ENCODE data around the gene COL6A6. TPM values are rescaled to one million over a fixed set of nuclear protein-coding genes. Genes with fewer than 3 reads are reported as not detected.

The COL6A6 gene
- polyA plus RNA-seq, 1 donor (not counting 4 experiments of a cell fraction or from before 2014, with no cell fraction given): not detected

DNA sequence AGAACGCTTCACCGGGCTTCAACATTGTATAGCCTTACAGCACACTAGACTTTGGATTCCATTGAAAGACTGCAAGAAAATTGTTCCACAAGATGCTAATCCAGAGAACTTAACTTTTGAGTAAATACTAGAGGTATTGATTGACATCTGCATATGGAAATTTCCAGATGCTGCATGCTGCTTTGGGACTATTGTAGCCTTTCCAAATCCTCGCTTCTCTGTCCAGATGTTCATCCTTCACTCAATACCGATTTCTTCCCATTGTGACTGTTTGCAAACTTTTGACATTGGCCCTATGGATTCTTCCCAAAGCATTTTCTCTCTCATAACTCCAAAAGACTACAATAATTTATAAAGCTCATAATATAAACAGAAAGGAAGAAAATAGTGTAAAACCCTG is 41.4 kb downstream of the COL6A6 start:
- FAIRE-seq: no peak
- no peak overlapping the region for H3K4me3 ChIP-seq (ENCODE audit: control insufficient read depth in 2 of 3, extremely low read depth in 1 of 3, insufficient read depth in 2 of 3, low read depth in 1 of 3, low read length in 3 of 3)
- no peaks in the 10 kb centered on the region for H3K4me1 ChIP-seq (ENCODE audit: control insufficient read depth, extremely low read depth, insufficient read depth, low read length)
- no peak overlapping the region for H3K9ac ChIP-seq (ENCODE audit: control insufficient read depth, extremely low read depth, insufficient read depth, low read length)
- no peak overlapping the region for H3K27ac ChIP-seq (ENCODE audit: control insufficient read depth, insufficient read depth, low read length)
- no peak overlapping the region for H3K4me2 ChIP-seq (ENCODE audit: control insufficient read depth, extremely low read depth, insufficient read depth, low read depth, low read length)
- no peaks in the 10 kb centered on the region for H4K20me1 ChIP-seq (ENCODE audit: control insufficient read depth, extremely low read depth, insufficient read depth, low read length)
- dilution Hi-C loops (cut with MboI; ENCODE audit: extremely low pct_ligation_motif_present, low sequenced_read_pairs): no loop called here
- no peak for DNase-seq (ENCODE audit: low read depth, low spot score)
- no peaks in the 10 kb centered on the region for H3K27me3 ChIP-seq (ENCODE audit: control insufficient read depth, extremely low read depth, insufficient read depth, low read length)
- H3K9me3 ChIP-seq (ENCODE audit: control insufficient read depth, low read depth, low read length): no peaks in the 10 kb centered on the region
- no peaks in the 10 kb centered on the region for H3K79me2 ChIP-seq (ENCODE audit: control insufficient read depth, insufficient read depth, low read length)
- no peak for TF ChIP-seq EZH2 (IDR thresholded peaks at IDR 0.05; ENCODE audit: low read length)
- TF ChIP-seq, protein P1, sequence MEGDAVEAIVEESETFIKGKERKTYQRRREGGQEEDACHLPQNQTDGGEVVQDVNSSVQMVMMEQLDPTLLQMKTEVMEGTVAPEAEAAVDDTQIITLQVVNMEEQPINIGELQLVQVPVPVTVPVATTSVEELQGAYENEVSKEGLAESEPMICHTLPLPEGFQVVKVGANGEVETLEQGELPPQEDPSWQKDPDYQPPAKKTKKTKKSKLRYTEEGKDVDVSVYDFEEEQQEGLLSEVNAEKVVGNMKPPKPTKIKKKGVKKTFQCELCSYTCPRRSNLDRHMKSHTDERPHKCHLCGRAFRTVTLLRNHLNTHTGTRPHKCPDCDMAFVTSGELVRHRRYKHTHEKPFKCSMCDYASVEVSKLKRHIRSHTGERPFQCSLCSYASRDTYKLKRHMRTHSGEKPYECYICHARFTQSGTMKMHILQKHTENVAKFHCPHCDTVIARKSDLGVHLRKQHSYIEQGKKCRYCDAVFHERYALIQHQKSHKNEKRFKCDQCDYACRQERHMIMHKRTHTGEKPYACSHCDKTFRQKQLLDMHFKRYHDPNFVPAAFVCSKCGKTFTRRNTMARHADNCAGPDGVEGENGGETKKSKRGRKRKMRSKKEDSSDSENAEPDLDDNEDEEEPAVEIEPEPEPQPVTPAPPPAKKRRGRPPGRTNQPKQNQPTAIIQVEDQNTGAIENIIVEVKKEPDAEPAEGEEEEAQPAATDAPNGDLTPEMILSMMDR (optimal IDR thresholded peaks at IDR 0.05 in 1 of 3, IDR thresholded peaks at IDR 0.05 in 1 of 3, conservative IDR thresholded peaks at IDR 0.05 in 1 of 3; ENCODE audit: extremely low read depth in 1 of 3, insufficient read depth in 2 of 3, low read length in 3 of 3): no peak
- H3K9me1 ChIP-seq (ENCODE audit: control insufficient read depth, extremely low read depth, insufficient read depth, low read length): no peaks in the 10 kb centered on the region
- no peaks in the 10 kb centered on the region for H3K36me3 ChIP-seq (ENCODE audit: control insufficient read depth in 2 of 2, extremely low read depth in 1 of 2, insufficient read depth in 2 of 2, low read length in 2 of 2)
- no peak overlapping the region for H2AFZ ChIP-seq (ENCODE audit: control insufficient read depth, low read length)

DNA sequence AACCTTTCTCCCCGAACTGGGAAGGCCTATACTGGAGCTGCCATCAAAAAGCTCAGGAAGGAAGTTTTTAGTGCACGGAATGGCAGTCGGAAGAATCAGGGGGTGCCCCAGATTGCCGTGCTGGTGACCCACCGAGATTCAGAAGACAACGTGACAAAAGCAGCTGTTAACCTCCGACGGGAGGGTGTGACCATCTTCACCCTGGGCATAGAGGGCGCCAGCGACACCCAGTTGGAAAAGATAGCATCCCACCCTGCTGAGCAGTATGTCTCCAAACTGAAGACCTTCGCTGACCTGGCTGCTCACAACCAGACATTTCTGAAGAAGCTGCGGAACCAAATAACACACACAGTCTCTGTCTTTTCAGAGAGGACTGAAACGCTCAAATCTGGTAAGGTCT is 48.2 kb downstream of the COL6A6 start:
- Histone ChIP-seq H3K27ac (ENCODE audit: control insufficient read depth, insufficient read depth, low read length) (no peak overlapping the region), H3K4me1 (ENCODE audit: control insufficient read depth, extremely low read depth, insufficient read depth, low read length) (no peaks in the 10 kb centered on the region), H3K27me3 (ENCODE audit: control insufficient read depth, extremely low read depth, insufficient read depth, low read length) (no peaks in the 10 kb centered on the region), H3K79me2 (ENCODE audit: control insufficient read depth, insufficient read depth, low read length) (no peaks in the 10 kb centered on the region), H3K4me2 (ENCODE audit: control insufficient read depth, extremely low read depth, insufficient read depth, low read depth, low read length) (no peak overlapping the region), H2AFZ (ENCODE audit: control insufficient read depth, low read length) (no peak overlapping the region), H3K9ac (ENCODE audit: control insufficient read depth, extremely low read depth, insufficient read depth, low read length) (no peak overlapping the region), H3K36me3 (ENCODE audit: control insufficient read depth in 2 of 2, extremely low read depth in 1 of 2, insufficient read depth in 2 of 2, low read length in 2 of 2) (no peaks in the 10 kb centered on the region), H3K9me3 (ENCODE audit: control insufficient read depth, low read depth, low read length) (no peaks in the 10 kb centered on the region), H4K20me1 (ENCODE audit: control insufficient read depth, extremely low read depth, insufficient read depth, low read length) (no peaks in the 10 kb centered on the region), H3K4me3 (ENCODE audit: control insufficient read depth in 2 of 3, extremely low read depth in 1 of 3, insufficient read depth in 2 of 3, low read depth in 1 of 3, low read length in 3 of 3) (no peak overlapping the region), H3K9me1 (ENCODE audit: control insufficient read depth, extremely low read depth, insufficient read depth, low read length) (no peaks in the 10 kb centered on the region)
- TF ChIP-seq, protein P1 (optimal IDR thresholded peaks at IDR 0.05 in 1 of 3, IDR thresholded peaks at IDR 0.05 in 1 of 3, conservative IDR thresholded peaks at IDR 0.05 in 1 of 3; ENCODE audit: extremely low read depth in 1 of 3, insufficient read depth in 2 of 3, low read length in 3 of 3): peak in 1 of 3 experiments; percentile 23
- TF ChIP-seq EZH2 (IDR thresholded peaks at IDR 0.05; ENCODE audit: low read length): no peak
- FAIRE-seq (no peak), DNase-seq (ENCODE audit: low read depth, low spot score) (no peak)
- dilution Hi-C loops (cut with MboI; ENCODE audit: extremely low pct_ligation_motif_present, low sequenced_read_pairs): no loop called here

Other genes with a start within 250 kb of the COL6A6 start
- not detected in 3 replicates for gene COL6A5, start 171.5 kb upstream of the COL6A6 start, polyA plus RNA-seq
- gene PIK3R4, start 229.7 kb downstream of the COL6A6 start, polyA plus RNA-seq: 43.4 to 53.0 TPM (median 49.2 TPM) in 3 replicates